MCF 10A (cell line): ENCODE measurements around the gene TMEM181. TPM values are rescaled to one million over a fixed set of nuclear protein-coding genes. Genes with fewer than 3 reads are reported as not detected.

Experiments used
- BruUV-seq: library from RNA; stranded (reverse); fragments of 400-500 nt; replicated peaks from 2 replicates; lab custom pipeline; 2021; lab: Mats Ljungman, UMichigan
- CTCF ChIA-PET: fragments of 300-600 bp; sonication (Branson Sonifier 250); formaldehyde crosslinking; extraction: SDS; loops from one replicate; lab custom pipeline; 2021; ENCODE audit warnings: antibody characterized with exemption, inconsistent platforms; lab: Yijun Ruan, JAX
- POLR2A ChIA-PET: fragments of 300-600, 350-650 bp; sonication (Branson Sonifier 250); formaldehyde crosslinking; extraction: SDS; loops from one replicate; lab custom pipeline; 2020; ENCODE audit warnings: antibody characterized with exemption, inconsistent platforms; lab: Yijun Ruan, JAX
- DNase-seq: peaks from one replicate; pipeline ENCODE4 v3.0.0-alpha.2; 2018; ENCODE audit not compliant: unreplicated experiment
- H3K27ac Mint-ChIP-seq: one replicate; pipeline ENCODE4 v1.8.0; 2022; ENCODE audit warnings: mild to moderate bottlenecking, low read depth, mixed read lengths; ENCODE audit not compliant: unreplicated experiment
- H3K27me3 Mint-ChIP-seq: one replicate; pipeline ENCODE4 v1.8.0; 2022; ENCODE audit warnings: mixed read lengths; ENCODE audit not compliant: insufficient read depth, unreplicated experiment
- H3K36me3 Mint-ChIP-seq: one replicate; pipeline ENCODE4 v1.8.0; 2022; ENCODE audit warnings: mild to moderate bottlenecking, moderate library complexity, mixed read lengths; ENCODE audit not compliant: insufficient read depth, unreplicated experiment
- H3K4me1 Mint-ChIP-seq: one replicate; pipeline ENCODE4 v1.8.0; 2022; ENCODE audit warnings: mixed read lengths; ENCODE audit not compliant: insufficient read depth, unreplicated experiment
- H3K4me3 Mint-ChIP-seq: one replicate; pipeline ENCODE4 v1.8.0; 2022; ENCODE audit warnings: mild to moderate bottlenecking, moderate library complexity, mixed read lengths; ENCODE audit not compliant: unreplicated experiment
- H3K9me3 Mint-ChIP-seq: one replicate; pipeline ENCODE4 v1.8.0; 2022; ENCODE audit warnings: mixed read lengths; ENCODE audit not compliant: unreplicated experiment
- intact Hi-C: fragments of 100-400 bp; cut with micrococcal nuclease; formaldehyde crosslinking; loops from 2 replicates; pipeline ENCODE4 v1.14.1; 2022
- total RNA-seq: library from RNA; stranded (reverse); gene quantifications from 2 replicates; pipeline ENCODE4 v1.2.3, GENCODE V29; 2022
- TF ChIP-seq, protein P1 (sequence below): fragments of 200-600 bp; IDR thresholded peaks from one replicate; pipeline ENCODE4 v1.8.0; 2022; ENCODE audit warnings: antibody characterized with exemption, mild to moderate bottlenecking; ENCODE audit not compliant: unreplicated experiment

The TMEM181 gene
- total RNA-seq, 1 experiment from 2014 or later, result 25.3 TPM

DNA sequence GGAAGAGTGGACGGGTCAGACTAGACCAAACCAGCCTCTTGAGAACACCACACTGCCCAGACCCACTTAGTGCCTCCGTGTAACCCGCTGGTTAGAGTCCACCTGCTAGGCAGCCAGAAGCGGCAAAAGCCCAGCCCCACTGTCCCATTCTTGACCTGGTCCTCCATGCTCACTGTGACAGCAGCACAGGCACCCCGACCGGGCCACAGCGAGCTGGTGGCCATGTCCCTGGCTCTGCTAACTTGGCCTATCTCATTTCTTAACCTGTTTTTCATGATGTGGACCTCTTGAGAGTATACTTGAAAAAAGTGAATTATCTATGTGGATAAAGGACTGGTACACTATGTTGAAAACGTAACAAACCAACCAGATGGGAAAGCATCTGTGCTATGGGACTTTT, 44.9 kb upstream of the TMEM181 start:
- intact Hi-C loops, result loop anchor here (10.0 kb wide), 1 partner anchor 90 kb away; no protein-coding TSS in a partner anchor
- ChIA-PET CTCF (no interaction called here), POLR2A (no interaction called here)
- Mint-ChIP-seq H3K27me3 (no peaks in the 10 kb centered on the region), H3K36me3 (peaks cover 6% of the 10 kb centered on the region), H3K4me1 (no peaks in the 10 kb centered on the region), H3K27ac (no peak overlapping the region), H3K9me3 (no peaks in the 10 kb centered on the region), H3K4me3 (no peak overlapping the region)
- no peak for DNase-seq
- TF ChIP-seq, protein P1, sequence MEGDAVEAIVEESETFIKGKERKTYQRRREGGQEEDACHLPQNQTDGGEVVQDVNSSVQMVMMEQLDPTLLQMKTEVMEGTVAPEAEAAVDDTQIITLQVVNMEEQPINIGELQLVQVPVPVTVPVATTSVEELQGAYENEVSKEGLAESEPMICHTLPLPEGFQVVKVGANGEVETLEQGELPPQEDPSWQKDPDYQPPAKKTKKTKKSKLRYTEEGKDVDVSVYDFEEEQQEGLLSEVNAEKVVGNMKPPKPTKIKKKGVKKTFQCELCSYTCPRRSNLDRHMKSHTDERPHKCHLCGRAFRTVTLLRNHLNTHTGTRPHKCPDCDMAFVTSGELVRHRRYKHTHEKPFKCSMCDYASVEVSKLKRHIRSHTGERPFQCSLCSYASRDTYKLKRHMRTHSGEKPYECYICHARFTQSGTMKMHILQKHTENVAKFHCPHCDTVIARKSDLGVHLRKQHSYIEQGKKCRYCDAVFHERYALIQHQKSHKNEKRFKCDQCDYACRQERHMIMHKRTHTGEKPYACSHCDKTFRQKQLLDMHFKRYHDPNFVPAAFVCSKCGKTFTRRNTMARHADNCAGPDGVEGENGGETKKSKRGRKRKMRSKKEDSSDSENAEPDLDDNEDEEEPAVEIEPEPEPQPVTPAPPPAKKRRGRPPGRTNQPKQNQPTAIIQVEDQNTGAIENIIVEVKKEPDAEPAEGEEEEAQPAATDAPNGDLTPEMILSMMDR, result no peak
- no TSS peak for BruUV-seq

DNA sequence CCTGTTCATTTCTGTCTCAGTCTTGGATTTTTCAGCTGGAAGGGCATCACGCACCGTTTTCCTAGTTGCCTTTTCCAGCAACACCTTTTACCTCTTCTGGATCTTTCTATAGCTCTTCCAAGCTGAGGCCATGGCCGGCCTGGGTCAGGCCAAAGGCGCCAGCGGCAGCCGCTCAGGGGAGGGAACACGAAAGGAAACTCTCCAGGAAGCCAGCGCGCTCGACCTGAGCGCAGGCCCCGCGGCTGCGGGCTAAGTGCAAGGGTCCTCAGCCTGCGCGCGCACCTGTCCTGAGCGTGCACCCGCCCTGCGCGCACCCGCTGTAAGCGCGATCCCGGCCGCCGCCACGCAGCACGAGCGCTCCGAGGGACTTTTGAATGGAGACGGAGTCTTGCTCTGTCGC, 43.8 kb upstream of the TMEM181 start:
- BruUV-seq, result no TSS peak
- TF ChIP-seq, protein P1, result no peak
- Mint-ChIP-seq H3K4me1 (no peaks in the 10 kb centered on the region), H3K27ac (no peak overlapping the region), H3K27me3 (no peaks in the 10 kb centered on the region), H3K9me3 (no peaks in the 10 kb centered on the region), H3K36me3 (peaks cover 6% of the 10 kb centered on the region), H3K4me3 (no peak overlapping the region)
- POLR2A ChIA-PET, result interaction anchor here (0.6 kb wide), 1 partner anchor 90 kb away, joined by 3 read pairs; no protein-coding TSS in a partner anchor
- intact Hi-C loops, result loop anchor here (10.0 kb wide), 1 partner anchor 89 kb away; no protein-coding TSS in a partner anchor
- CTCF ChIA-PET, result interaction anchor here (0.6 to 0.7 kb wide), 2 partner anchors 55 to 179 kb away, joined by 4 read pairs; no protein-coding TSS in a partner anchor
- no peak for DNase-seq

DNA sequence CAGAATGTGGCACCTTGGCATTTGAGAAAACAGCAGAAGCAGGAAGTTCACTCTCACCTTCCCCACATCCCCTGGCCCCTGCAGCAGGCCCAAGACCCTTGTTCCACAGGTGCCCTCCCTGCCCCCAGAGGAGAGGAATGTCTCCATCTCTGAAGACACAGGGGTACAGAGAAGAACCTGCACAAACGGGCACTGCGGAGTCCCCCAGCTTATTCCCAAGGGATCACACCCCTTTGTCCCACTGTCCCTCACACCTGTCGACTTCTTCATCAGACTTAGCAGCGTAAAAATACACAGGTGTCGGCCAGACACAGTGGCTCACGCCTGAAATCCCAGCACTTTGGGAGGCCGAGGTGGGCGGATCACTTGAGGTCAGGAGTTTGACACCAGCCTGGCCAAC, 42.9 kb upstream of the TMEM181 start:
- Mint-ChIP-seq H3K9me3 (no peaks in the 10 kb centered on the region), H3K4me1 (no peaks in the 10 kb centered on the region), H3K27ac (no peak overlapping the region), H3K4me3 (no peak overlapping the region), H3K36me3 (peaks cover 6% of the 10 kb centered on the region), H3K27me3 (no peaks in the 10 kb centered on the region)
- intact Hi-C loops, result loop anchor here (10.0 kb wide), 1 partner anchor 88 kb away; no protein-coding TSS in a partner anchor
- ChIA-PET POLR2A (no interaction called here), CTCF (interaction anchor here (0.7 kb wide), 1 partner anchor 36 kb away, joined by 3 read pairs; no protein-coding TSS in a partner anchor)
- no peak for DNase-seq
- BruUV-seq, result no TSS peak
- TF ChIP-seq, protein P1, result no peak

DNA sequence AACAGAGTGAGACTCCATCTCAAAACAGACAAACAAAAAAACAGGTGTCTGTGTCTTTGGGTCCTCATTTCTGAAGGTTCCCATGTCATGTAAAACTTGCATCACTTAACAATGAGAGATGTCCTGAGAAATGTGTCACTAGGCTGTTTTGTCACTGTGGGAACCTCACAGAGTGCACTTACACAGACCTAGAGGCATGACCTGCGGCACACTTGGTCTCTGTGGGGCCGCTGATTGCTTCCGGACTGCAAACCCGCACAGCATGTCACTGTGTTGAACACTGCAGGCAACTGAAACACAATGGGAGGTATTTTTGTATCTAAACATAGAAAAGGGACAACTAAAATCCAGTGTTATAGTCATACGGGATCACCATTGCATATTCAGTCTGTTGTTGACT, 42.3 kb upstream of the TMEM181 start:
- peaks cover 3% of the 10 kb centered on the region for H3K36me3 Mint-ChIP-seq
- H3K4me1 Mint-ChIP-seq, result no peaks in the 10 kb centered on the region
- no peaks in the 10 kb centered on the region for H3K27me3 Mint-ChIP-seq
- H3K4me3 Mint-ChIP-seq, result no peak overlapping the region
- no peaks in the 10 kb centered on the region for H3K9me3 Mint-ChIP-seq
- ChIA-PET POLR2A (no interaction called here), CTCF (interaction anchor here (0.7 kb wide), 1 partner anchor 37 kb away, joined by 3 read pairs; no protein-coding TSS in a partner anchor)
- intact Hi-C loops, result loop anchor here (10.0 kb wide), 1 partner anchor 87 kb away; no protein-coding TSS in a partner anchor
- TF ChIP-seq, protein P1, result no peak
- no TSS peak for BruUV-seq
- H3K27ac Mint-ChIP-seq, result no peak overlapping the region
- no peak for DNase-seq
